Fibroblast of lung (primary cell): ENCODE results near the gene AGTR1. TPM values are rescaled to one million over a fixed set of nuclear protein-coding genes. Genes with fewer than 3 reads are reported as not detected.

Experiments
- DNase-seq, 2 donors: peaks; one replicate each; pipeline versions ENCODE4 v3.0.0 to v3.0.0-alpha.2; 2010; ENCODE audit warnings: low read depth in 2 of 2
- H2AFZ ChIP-seq: 2 replicates; pipeline ENCODE4 v1.5.1; 2012; ENCODE audit warnings: low read length, control low read depth, inconsistent platforms
- H3K27ac ChIP-seq: 2 replicates; pipeline ENCODE4 v1.5.1; 2011; ENCODE audit warnings: low read length, control low read depth; ENCODE audit not compliant: insufficient read depth
- H3K27me3 ChIP-seq: 2 replicates; pipeline ENCODE4 v1.5.1; 2011; ENCODE audit warnings: mild to moderate bottlenecking, low read length; ENCODE audit not compliant: control insufficient read depth, insufficient read depth
- H3K36me3 ChIP-seq: 2 replicates; pipeline ENCODE4 v1.5.1; 2011; ENCODE audit warnings: low read length; ENCODE audit not compliant: control insufficient read depth, insufficient read depth
- H3K4me1 ChIP-seq: 2 replicates; pipeline ENCODE4 v1.5.1; 2011; ENCODE audit warnings: low read length; ENCODE audit not compliant: control insufficient read depth, insufficient read depth; ENCODE audit errors: extremely low read depth
- H3K4me2 ChIP-seq: 2 replicates; pipeline ENCODE4 v1.5.1; 2011; ENCODE audit warnings: low read length, control low read depth; ENCODE audit not compliant: insufficient read depth; ENCODE audit errors: extremely low read depth
- H3K4me3 ChIP-seq, 4 experiments: fragments of 200-600 bp in 1 of 4; sonication (generic) in 1 of 4; replicated peaks in 1 of 4; 2 replicates each; pipeline ENCODE4 v1.5.1; 2011 to 2016; ENCODE audit warnings: low read length in 4 of 4, low read depth in 3 of 4, mild to moderate bottlenecking in 3 of 4, control low read depth in 2 of 4, inconsistent platforms in 1 of 4, mixed read lengths in 1 of 4; ENCODE audit not compliant: insufficient read depth in 1 of 4; ENCODE audit errors: control extremely low read depth in 1 of 4
- H3K79me2 ChIP-seq: 2 replicates; pipeline ENCODE4 v1.5.1; 2012; ENCODE audit warnings: mild to moderate bottlenecking, low read length, inconsistent platforms; ENCODE audit not compliant: control insufficient read depth, insufficient read depth
- H3K9ac ChIP-seq: 2 replicates; pipeline ENCODE4 v1.5.1; 2011; ENCODE audit warnings: mild to moderate bottlenecking, low read length, control low read depth; ENCODE audit not compliant: insufficient read depth
- H3K9me3 ChIP-seq: 2 replicates; pipeline ENCODE4 v1.5.1; 2012; ENCODE audit warnings: low read depth, low read length; ENCODE audit not compliant: control insufficient read depth, insufficient read depth
- H4K20me1 ChIP-seq: 2 replicates; pipeline ENCODE4 v1.5.1; 2011; ENCODE audit warnings: low read length; ENCODE audit not compliant: control insufficient read depth, insufficient read depth; ENCODE audit errors: extremely low read depth
- CTCF ChIP-seq, 2 donors: IDR thresholded peaks in 1 of 2; conservative IDR thresholded peaks in 1 of 2; 1 replicate in 1 of 2; 2 replicates in 1 of 2; pipeline ENCODE4 v1.5.1; 2011 to 2012; ENCODE audit warnings: low read length in 2 of 2, control low read depth in 1 of 2, inconsistent platforms in 1 of 2, low read depth in 1 of 2, mild to moderate bottlenecking in 1 of 2
- EZH2 ChIP-seq: IDR thresholded peaks from 2 replicates; pipeline ENCODE4 v1.5.1; 2012; ENCODE audit warnings: low read length, control low read depth, mild to moderate bottlenecking; ENCODE audit errors: missing control alignments
- polyA plus RNA-seq, 2 donors: library from polyadenylated mRNA; depleted of rRNA in 1 of 2; stranded (reverse) in 1 of 2; unstranded in 1 of 2; fragments of >200 nt; gene quantifications; 2 replicates each; pipeline ENCODE4 v1.2.1, GENCODE V29; 2011 to 2012; ENCODE audit warnings: missing spikeins in 1 of 2
- total RNA-seq: library from RNA; depleted of rRNA; stranded (reverse); fragments of >200 nt; gene quantifications from 2 replicates; pipeline ENCODE4 v1.2.1, GENCODE V29; 2014

AGTR1 gene
- total and polyA plus RNA-seq, 2 donors (not counting 1 experiment from before 2014, with no cell fraction given), result 1.2 to 3.9 TPM

- Histone ChIP-seq H3K4me3 (no peak overlapping the region), H3K36me3 (no peaks in the 10 kb centered on the region), H4K20me1 (no peaks in the 10 kb centered on the region), H3K4me1 (no peaks in the 10 kb centered on the region), H3K27ac (no peak overlapping the region), H3K9me3 (no peaks in the 10 kb centered on the region), H3K27me3 (no peaks in the 10 kb centered on the region), H3K9ac (no peak overlapping the region), H3K4me2 (no peak overlapping the region), H3K79me2 (no peaks in the 10 kb centered on the region), H2AFZ (no peak overlapping the region)
- DNase-seq, result no peak
- no peak for TF ChIP-seq CTCF (conservative IDR thresholded peaks at IDR 0.05 in 1 of 2, IDR thresholded peaks at IDR 0.05 in 1 of 2; ENCODE audit: low read depth in 1 of 2, low read length in 2 of 2)
- no peak for TF ChIP-seq EZH2
Measured at GRCh38 chr3:148739720-148740119, 42.0 kb downstream of the AGTR1 start.

DNA sequence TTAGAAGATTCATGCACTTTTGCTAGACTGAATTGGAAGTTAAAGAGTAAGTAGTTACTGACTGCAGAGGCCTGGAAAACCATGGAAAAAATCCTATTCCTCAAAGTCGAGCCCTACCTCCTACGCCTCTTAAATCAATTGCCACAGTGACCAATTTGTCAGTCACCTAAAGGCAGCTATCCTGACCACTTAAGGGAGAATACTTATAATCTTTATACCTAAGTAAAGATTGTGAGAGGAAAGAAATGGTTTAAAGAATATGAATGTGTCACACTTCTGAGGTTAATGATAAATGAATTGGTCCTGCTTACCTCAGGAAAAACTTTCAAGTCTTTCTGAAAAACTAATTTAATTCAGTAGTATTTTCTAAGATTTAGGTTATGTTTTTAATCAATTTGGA, 42.6 kb downstream of the AGTR1 start:
- no peaks in the 10 kb centered on the region for H3K4me1 ChIP-seq
- no peaks in the 10 kb centered on the region for H3K79me2 ChIP-seq
- no peak overlapping the region for H3K4me3 ChIP-seq
- DNase-seq, result no peak
- no peaks in the 10 kb centered on the region for H3K36me3 ChIP-seq
- no peak for TF ChIP-seq EZH2
- TF ChIP-seq CTCF (conservative IDR thresholded peaks at IDR 0.05 in 1 of 2, IDR thresholded peaks at IDR 0.05 in 1 of 2; ENCODE audit: low read depth in 1 of 2, low read length in 2 of 2), result no peak
- no peak overlapping the region for H2AFZ ChIP-seq
- no peak overlapping the region for H3K9ac ChIP-seq
- H3K27me3 ChIP-seq, result no peaks in the 10 kb centered on the region
- no peaks in the 10 kb centered on the region for H4K20me1 ChIP-seq
- no peak overlapping the region for H3K4me2 ChIP-seq
- H3K9me3 ChIP-seq, result no peaks in the 10 kb centered on the region
- H3K27ac ChIP-seq, result no peak overlapping the region

GRCh38 chr3:148741219-148741618, 43.5 kb downstream of the AGTR1 start:
- Histone ChIP-seq H3K4me2 (no peak overlapping the region), H3K9me3 (no peaks in the 10 kb centered on the region), H3K4me3 (no peak overlapping the region), H2AFZ (no peak overlapping the region), H4K20me1 (no peaks in the 10 kb centered on the region), H3K9ac (no peak overlapping the region), H3K27ac (no peak overlapping the region), H3K36me3 (no peaks in the 10 kb centered on the region), H3K79me2 (no peaks in the 10 kb centered on the region), H3K27me3 (no peaks in the 10 kb centered on the region), H3K4me1 (no peaks in the 10 kb centered on the region)
- no peak for DNase-seq
- TF ChIP-seq CTCF (conservative IDR thresholded peaks at IDR 0.05 in 1 of 2, IDR thresholded peaks at IDR 0.05 in 1 of 2; ENCODE audit: low read depth in 1 of 2, low read length in 2 of 2) (no peak), EZH2 (no peak)
